HG03045 (cell line): ENCODE data around the gene NCOA1.

Experiments
- ATAC-seq: cut with Tn5 transposase; IDR thresholded peaks from one replicate; pipeline ENCODE4 v1.9.1; 2021; ENCODE audit warnings: mild to moderate bottlenecking, moderate library complexity; ENCODE audit not compliant: unreplicated experiment

The NCOA1 gene

DNA sequence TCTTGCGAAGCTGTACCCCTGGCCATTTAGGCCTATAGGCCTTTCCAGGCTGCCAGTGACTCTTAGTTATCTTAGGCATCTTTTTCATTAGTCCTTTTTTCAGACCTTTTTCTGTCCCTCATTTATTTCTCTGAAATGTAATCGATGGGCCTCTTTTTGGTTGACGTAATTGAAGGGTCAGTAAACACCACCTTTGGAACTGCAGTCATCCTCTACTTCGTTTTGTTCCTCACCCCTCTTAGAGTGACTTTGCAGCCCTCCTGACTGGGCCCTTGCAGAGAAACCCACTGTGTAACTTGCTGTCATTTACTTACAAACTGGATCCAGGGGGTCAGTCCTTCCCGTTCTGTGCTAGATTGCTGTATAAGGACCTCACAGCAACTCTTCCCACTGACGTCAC lies 325.4 kb downstream of the NCOA1 start:
- ATAC-seq, result no peak

DNA sequence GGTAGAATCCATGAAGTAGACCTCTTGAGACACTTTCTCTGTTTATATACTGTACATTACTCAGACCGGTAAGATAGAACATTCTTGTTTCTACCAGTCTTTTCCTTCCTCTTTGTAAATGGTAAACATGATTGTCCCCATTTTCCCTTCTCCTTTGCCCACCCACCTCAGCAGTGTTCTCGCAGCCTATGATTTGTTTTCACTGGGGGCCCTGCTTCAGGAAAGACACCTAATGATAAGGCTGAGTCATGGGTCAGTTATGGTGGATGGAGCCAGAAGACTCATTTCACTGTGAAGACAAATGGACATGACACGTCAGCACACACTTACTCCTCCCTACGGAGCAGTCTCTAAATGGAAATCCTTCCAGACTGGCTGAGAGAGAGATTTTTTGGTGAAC lies 325.8 kb downstream of the NCOA1 start:
- ATAC-seq, result no peak

DNA sequence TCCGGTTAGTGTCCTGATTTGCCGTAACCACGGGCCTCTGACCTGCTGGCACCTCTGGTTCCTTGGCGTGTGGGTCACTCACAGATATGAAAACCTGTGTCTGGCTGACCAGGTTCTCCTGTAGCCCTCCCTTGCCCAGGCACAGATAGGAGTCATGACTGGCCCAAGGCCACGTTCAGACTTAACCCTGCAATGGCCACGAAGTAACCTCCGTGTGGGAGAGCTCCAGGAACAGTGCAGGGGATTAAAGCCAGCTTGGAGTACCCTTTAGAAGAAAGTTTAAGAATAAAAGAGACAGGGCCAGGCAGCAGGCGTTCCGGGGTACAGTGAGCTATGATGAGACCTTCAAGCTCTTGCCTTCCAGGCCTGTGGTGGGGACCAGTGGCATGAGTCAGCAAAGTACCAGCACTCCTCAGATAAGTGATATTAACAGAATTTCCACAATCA lies 327.7 kb downstream of the NCOA1 start:
- no peak for ATAC-seq

DNA sequence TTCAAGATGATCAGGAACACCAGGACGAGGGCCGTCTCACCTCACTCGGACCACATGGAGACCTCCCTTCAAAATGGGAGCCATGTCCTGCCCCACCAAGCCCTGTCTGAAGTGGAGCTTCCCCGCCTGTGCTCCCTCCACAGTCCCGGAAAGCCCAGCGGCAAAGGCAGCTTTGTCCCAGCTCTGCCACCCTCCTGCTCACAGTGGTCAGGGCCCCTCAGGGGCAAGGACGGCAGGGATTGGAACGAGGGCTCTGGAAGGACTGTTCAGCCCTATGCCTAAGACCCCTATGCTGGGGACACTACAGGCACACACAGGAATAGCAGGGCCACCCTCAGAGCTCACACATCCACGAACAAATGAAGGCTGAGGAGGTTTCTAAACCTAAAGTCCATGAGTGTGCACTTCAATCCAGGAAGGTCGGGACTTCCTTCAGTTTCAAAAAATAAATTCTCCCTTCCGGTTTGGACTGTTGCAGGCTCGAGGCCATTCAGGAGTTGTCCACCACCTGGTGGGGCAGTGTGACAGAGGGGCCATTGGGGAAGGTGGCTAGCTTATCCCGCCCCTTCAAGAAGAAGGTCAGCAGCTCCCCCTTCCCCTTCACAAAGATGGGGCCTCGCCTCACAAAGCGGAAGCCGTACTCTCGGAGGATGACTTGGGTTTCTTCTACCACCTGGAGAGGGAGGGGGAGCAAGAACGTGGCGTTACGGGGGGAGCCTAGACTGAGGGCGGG lies 328.6 kb downstream of the NCOA1 start:
- ATAC-seq, result no peak

DNA sequence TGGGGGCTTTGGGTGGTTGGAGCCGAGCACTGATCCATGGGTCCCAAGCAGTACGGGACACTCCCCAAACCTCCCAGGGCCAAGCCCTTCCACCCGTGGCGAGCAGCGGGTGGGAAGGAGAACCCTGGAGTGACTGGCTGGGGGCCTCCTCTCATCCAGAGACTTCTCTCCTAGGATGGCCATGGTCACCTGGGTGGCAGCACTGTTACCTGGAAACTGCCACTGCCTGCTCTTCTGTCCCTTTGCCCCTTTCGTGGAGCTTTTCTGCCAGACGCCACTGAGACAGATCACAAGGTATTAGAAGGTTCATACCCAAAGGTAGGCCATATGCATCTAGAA lies 329.1 kb downstream of the NCOA1 start:
- no peak for ATAC-seq
